ENCODE measurements around the gene F13A1.

GRCh38 chr6:6270948-6271535 lies 49.4 kb downstream of the F13A1 start:
- TF ChIP-seq, protein P1, sequence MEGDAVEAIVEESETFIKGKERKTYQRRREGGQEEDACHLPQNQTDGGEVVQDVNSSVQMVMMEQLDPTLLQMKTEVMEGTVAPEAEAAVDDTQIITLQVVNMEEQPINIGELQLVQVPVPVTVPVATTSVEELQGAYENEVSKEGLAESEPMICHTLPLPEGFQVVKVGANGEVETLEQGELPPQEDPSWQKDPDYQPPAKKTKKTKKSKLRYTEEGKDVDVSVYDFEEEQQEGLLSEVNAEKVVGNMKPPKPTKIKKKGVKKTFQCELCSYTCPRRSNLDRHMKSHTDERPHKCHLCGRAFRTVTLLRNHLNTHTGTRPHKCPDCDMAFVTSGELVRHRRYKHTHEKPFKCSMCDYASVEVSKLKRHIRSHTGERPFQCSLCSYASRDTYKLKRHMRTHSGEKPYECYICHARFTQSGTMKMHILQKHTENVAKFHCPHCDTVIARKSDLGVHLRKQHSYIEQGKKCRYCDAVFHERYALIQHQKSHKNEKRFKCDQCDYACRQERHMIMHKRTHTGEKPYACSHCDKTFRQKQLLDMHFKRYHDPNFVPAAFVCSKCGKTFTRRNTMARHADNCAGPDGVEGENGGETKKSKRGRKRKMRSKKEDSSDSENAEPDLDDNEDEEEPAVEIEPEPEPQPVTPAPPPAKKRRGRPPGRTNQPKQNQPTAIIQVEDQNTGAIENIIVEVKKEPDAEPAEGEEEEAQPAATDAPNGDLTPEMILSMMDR (IDR thresholded peaks at IDR 0.05): no peak
- TF ChIP-seq POLR2A (IDR thresholded peaks at IDR 0.05): no peak
- TF ChIP-seq POLR2AphosphoS5 (IDR thresholded peaks at IDR 0.05): no peak
- TF ChIP-seq EP300 (IDR thresholded peaks at IDR 0.05): no peak

Measured in stomach (tissue), 4 donors.